ENCODE results near the gene SEMA5A. TPM values are rescaled to one million over a fixed set of nuclear protein-coding genes. Genes with fewer than 3 reads are reported as not detected.

Gene SEMA5A
- polyA plus RNA-seq, 1 of the 3 experiments (the other 2 are of a cell fraction), result 0.58 TPM

DNA sequence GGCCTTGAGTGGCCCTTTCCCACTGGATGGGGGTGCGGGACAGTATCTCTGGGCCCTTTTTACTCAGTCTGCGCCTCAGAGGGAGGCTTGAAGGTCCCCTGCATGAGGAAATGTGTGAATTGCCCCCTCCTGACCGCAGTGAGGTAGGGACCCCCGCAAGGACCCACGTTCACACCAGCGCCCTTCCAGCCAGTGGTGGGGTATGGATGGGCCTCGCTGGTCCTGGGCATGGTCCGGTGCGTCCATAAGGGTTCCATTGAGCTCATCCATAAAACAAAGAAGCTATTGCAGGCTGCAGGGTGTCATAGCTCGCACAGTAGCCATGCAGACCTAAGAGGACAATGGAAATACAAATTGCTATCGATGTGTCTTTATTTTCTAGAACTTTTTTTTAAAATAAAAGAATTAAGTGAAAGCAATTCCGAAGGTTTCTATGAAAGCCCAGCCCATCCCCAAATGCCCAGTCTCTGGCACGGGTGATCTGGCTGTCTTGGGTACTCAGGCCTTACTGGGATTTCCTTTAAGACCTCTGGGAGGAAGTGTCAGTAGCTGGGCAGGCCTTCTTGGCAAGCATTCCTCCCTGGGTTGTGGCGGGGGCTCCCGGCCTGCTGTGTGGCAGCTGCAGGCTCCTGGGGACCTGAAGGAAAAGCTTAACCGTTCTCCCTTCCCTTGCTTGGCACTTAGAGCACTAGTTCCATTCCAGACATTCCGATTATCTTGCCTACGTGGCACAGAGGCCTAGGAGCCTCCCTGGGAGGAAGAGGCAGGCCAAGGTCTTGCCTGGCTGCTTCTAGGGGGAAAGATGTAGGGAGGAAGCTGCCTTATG lies 1.5 kb upstream of the SEMA5A start:
- POLR2A ChIA-PET, result no interaction called here
- no peak overlapping the region for H3K9ac ChIP-seq
- peaks cover 6% of the 10 kb centered on the region; the same call in 1 of the 2 replicates for H3K27me3 ChIP-seq (ENCODE audit: insufficient read depth)
- no peaks in the 10 kb centered on the region for H3K9me3 ChIP-seq
- no peaks in the 10 kb centered on the region for H3F3A ChIP-seq (replicated peaks; ENCODE audit: insufficient read depth)
- H3K79me2 ChIP-seq (ENCODE audit: insufficient read depth), result peaks cover 3% of the 10 kb centered on the region; the same call in 1 of the 2 replicates
- H4K20me1 ChIP-seq (ENCODE audit: insufficient read depth), result no peaks in the 10 kb centered on the region
- H3K4me3 ChIP-seq (ENCODE audit: low read depth in 2 of 2, low read length in 1 of 2), result no peak overlapping the region
- H2AFZ ChIP-seq (ENCODE audit: low read depth), result 0 out of 2 replicates have a peak overlapping the region, but pooled peaks have one; percentile 16
- H3K4me1 ChIP-seq (ENCODE audit: control insufficient read depth in 1 of 2, insufficient read depth in 2 of 2, low read depth in 1 of 2, low read length in 1 of 2), result peaks cover 0 to 19% of the 10 kb centered on the region in 2 experiments; a peak in 2 of 4 replicates
- no peaks in the 10 kb centered on the region for H3K36me3 ChIP-seq (replicated peaks in 1 of 2; ENCODE audit: control insufficient read depth in 1 of 2, insufficient read depth in 2 of 2, low read length in 1 of 2)
- 84% methylated on average over 12 of the region's 18 CpGs for WGBS (ENCODE audit: low lambda C conversion rate)
- no peak for DNase-seq
- H3K9me2 ChIP-seq, result no peaks in the 10 kb centered on the region
- TF ChIP-seq YY1 (IDR thresholded peaks at IDR 0.05; ENCODE audit: low read depth) (no peak), NRF1 (IDR thresholded peaks at IDR 0.05; ENCODE audit: low read depth, low read length) (no peak), RCOR1 (IDR thresholded peaks at IDR 0.05; ENCODE audit: low read length) (no peak), JUND (IDR thresholded peaks at IDR 0.05) (no peak), CTCF (IDR thresholded peaks at IDR 0.05) (no peak), EZH2phosphoT487 (IDR thresholded peaks at IDR 0.05; ENCODE audit: borderline replicate concordance, low read depth) (no peak), TAF1 (IDR thresholded peaks at IDR 0.05; ENCODE audit: borderline replicate concordance, low read depth, low read length) (no peak), MEF2A (IDR thresholded peaks at IDR 0.05; ENCODE audit: borderline replicate concordance, low read depth) (no peak), MXI1 (IDR thresholded peaks at IDR 0.05; ENCODE audit: low read depth, low read length) (no peak), FOXM1 (IDR thresholded peaks at IDR 0.05; ENCODE audit: low read depth) (no peak), USF2 (IDR thresholded peaks at IDR 0.05; ENCODE audit: borderline replicate concordance, low read depth, low read length) (no peak)
- H3K27ac ChIP-seq (ENCODE audit: low read depth in 2 of 2, low read length in 1 of 2), result no peak overlapping the region
- no peak overlapping the region for H3K4me2 ChIP-seq
- CTCF ChIA-PET, result interaction anchor here (1.5 to 2.0 kb wide), 2 partner anchors 10 to 686 kb away, joined by 4 to 5 read pairs; no protein-coding TSS in a partner anchor
